ENCODE data around the gene HSPB8. TPM values are rescaled to one million over a fixed set of nuclear protein-coding genes. Genes with fewer than 3 reads are reported as not detected.
"Not testable (repeated sequence)": the region's sequence is repeated elsewhere in the genome, so short reads cannot be mapped to it uniquely, and the experiment has no call there.

The HSPB8 gene
- total RNA-seq, 1 donor from 2014 or later: 4.2 TPM

GRCh38 chr12:119206348-119207062 is 27.8 kb downstream of the HSPB8 start:
- no peak for DNase-seq

GRCh38 chr12:119207063-119207560 is 28.4 kb downstream of the HSPB8 start:
- DNase-seq: no peak

DNA sequence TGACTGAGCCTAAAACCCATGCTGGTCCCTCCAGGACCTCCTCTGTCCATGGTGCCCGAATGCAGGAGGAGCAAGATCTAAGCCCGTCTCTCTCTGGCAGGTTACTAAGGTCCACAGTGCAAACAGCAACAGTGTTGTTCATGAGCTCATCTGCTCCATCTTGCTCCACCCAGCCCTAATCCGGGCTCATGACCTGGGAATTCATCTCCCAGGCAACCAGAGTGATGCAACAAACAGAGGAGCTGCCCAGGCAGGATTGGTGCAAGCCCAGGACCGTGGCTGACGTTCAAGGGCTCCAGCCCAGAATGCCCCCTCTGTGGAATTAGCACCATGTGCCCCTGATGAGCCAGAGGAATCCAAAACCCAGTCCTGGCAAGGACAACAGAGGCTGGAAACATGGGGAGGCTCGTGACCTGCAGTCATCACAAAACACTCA is 29.9 kb downstream of the HSPB8 start:
- peak; percentile 9 for DNase-seq

DNA sequence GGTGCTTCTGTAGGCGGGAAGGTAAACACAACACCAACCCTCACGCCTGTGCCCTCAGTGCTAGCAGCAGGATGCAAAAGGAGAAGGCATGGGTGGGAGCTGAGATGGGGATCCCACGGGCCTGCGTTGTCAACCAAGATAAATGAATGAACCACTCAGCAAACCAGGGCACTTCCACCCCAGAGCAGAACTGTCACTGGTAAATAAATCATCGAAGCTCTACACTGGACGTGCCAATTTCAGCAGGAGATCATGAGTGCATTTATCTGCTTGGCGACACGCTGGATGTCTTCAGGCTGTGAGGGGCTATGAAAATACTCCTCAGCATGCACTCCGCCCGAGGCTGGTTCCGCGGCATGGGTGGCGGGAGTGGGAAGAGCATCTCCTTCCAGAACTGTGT is 33.2 kb downstream of the HSPB8 start:
- DNase-seq: no peak

DNA sequence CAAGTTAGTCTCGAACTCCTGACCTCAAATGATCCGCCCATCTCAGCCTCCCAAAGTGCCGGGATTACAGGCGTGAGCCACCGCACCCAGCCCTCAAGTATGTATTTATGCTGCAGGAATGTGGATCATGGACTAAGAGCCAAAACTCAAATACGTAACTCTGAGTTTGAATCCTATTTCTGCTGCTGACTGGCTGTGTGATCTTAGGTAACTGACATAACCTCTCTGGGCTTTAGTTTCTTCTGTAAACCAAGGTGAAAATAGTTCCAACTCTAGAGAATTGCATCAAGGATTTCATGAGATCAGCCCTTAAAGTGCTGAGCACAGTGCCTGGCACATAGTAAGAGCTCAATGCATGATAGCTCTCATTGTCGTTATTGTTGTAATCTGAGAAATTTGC is 37.4 kb downstream of the HSPB8 start:
- DNase-seq: no peak

DNA sequence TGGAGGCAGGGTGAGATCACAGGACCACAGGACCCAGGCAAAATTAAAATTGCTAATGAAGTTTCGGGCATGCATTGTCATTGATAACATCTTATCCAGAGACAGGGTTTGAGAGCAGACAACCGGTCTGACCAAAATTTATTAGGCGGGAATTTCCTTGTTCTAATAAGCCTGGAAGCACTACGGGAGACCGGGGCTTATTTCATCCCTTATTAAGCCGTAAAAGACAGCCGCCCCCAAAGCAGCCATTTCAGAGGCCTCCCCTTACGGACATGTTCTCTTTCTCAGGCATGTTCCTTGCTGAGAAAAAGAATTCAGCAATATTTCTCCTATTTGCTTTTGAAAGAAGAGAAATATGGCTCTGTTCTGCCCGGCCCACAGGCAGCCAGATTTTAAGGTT is 40.1 kb downstream of the HSPB8 start:
- not testable (repeated sequence) for DNase-seq

GRCh38 chr12:119222222-119222951 is 43.7 kb downstream of the HSPB8 start:
- DNase-seq: no peak

DNA sequence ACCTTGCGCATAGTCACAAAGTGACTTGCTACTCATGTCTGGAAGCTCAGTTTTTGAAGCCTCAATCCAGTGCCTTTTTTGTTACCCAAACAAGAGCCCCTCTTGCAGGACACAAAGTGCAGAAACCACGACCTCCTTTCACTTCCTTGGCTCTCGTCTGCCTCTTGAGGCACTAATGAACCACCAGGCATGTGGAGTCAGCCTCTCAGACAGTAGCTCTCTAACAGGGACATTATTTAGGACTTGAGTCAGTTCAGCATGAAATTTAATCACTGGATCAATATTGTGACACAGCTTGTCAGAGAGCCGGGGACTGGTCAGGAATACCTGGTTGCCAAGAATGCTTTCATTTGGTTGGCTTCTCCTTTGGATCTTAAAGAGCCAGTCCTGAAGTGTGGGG is 46.7 kb downstream of the HSPB8 start:
- no peak for DNase-seq

- DNase-seq: no peak
Observed at GRCh38 chr12:119227292-119227691, 48.6 kb downstream of the HSPB8 start.

DNA sequence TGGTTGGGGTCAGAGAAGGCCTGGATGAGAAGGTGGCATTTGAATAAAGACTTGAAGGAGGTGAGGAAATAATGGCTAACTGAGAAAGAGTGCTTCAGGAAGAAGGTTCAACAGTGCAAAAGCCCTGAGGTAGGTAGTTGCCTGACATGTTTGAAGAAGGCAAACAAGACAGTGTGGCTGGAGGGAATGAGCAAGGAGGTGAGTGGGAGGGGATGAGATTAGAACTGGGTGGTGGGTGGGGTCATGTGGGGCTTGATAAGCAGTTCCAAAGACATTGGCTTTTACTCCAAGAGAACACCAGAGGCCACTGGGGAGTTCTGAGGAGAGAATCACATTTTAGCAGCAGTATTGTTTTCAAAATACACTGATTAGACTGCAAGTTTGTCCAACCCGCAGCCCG is 50.5 kb downstream of the HSPB8 start:
- DNase-seq: no peak

DNA sequence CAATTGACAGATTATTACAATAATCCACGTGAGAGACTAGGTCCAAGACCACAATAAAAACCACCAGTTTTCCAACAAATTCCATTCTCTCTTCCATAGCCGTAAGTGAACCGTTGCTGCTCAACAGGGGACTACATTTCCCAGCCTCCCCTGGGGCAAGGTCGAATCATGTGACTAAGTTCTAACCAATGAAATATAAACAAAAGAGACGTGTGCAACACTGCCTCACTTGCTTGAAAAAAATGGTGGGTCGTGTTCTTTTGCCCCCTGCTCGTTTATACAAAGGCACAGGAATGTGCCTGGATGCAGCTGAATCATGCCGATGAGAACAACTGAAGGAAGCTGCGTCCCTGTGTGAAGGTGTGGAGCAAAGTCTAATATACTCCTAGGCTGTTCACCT is 51.1 kb downstream of the HSPB8 start:
- DNase-seq: peak; percentile 9

DNA sequence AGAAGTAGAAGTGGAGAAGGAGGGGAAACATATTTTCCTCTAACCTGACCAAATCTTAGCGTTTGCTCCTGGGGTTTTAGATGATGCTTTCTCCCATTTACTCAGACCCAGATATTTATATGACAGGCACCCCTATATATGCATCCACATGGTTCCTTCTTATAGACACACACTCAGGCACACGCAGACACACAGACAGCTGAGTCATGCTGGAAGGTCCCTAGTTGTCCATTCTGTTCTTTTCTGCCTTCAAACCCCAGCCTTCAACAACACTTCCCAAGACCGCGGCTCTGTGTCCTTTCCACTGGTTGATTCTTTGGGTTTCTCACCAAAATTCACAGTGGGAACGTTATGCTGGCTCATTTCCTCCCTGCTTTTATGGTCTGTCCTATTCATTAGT is 52.1 kb downstream of the HSPB8 start:
- DNase-seq: no peak

GRCh38 chr12:119231774-119232173 is 53.0 kb downstream of the HSPB8 start:
- no peak for DNase-seq

DNA sequence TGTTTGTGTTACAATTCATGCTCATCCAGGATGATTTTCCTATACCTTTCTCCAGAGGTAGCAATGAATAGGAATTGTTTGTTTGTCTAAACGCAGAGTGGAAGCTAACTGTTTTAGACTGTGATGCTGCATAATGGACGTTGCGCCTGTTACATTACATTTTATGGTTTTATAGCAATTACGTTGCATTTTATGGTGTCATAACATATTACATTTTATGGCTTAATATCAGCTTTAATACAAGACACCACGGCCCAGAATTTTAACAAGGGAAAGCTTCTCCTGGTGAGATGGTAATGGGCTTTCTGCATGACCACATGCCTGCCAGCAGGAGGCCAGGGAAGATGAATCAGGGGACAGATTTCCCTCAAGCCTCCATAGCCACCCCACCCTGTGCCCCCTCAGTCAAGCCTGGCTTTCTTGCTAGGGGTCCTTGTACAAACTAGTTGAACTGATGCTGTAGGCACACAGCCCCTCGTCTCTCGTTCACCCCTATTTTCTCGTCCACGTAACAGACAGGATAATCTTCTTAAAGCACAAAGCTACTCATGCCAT is 56.5 kb downstream of the HSPB8 start:
- no peak for DNase-seq

- no peak for DNase-seq
Observed at GRCh38 chr12:119236372-119236771, 57.6 kb downstream of the HSPB8 start.

DNA sequence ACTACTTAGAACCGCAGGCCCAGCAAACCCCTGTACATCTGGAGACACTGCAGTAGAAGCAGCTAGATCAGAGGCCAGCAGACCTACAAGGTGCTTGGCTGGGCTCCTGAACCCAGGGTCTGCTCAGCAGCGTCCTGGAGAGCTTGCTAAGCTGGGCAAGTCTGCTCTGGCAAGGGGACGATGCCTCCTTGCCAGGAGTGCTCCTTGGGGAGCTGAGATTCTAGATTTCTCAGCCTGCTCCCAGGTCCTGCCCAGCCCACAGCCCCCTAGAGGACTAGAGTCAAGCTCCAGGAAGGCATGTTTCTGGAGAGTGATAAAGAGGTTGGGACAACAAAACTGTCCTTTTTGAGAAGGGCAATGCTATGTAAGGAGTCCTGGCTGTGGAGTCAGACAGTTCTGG is 60.3 kb downstream of the HSPB8 start:
- no peak for DNase-seq

- DNase-seq: no peak
Observed at GRCh38 chr12:119241049-119241448, 62.3 kb downstream of the HSPB8 start.

GRCh38 chr12:119241580-119242169 is 62.9 kb downstream of the HSPB8 start:
- no peak for DNase-seq

Other genes starting within 250 kb of the HSPB8 start
- gene SRRM4, start 197.4 kb upstream of the HSPB8 start, total RNA-seq: 6.4 TPM
- not detected for gene CCDC60, start 155.8 kb downstream of the HSPB8 start, total RNA-seq